ENCODE data around the gene ABTB2. TPM values are rescaled to one million over a fixed set of nuclear protein-coding genes. Genes with fewer than 3 reads are reported as not detected.

Gene ABTB2
- total and polyA plus RNA-seq, 9 of the 15 experiments (the other 6 are each of a cell fraction or from before 2014, with no cell fraction given) = 0.03 to 0.18 (median 0.12) TPM; not detected in 2

GRCh38 chr11:34358728-34359547, 1.1 kb upstream of the ABTB2 start (continued):
- TF ChIP-seq UBTF (IDR thresholded peaks at IDR 0.05; ENCODE audit: borderline replicate concordance in 1 of 2, low read depth in 2 of 2, low read length in 2 of 2) (no peak), ARID4B (CRISPR knock-in tag; IDR thresholded peaks at IDR 0.05) (no peak; the same call in 1 of the 2 replicates), TRIM25 (IDR thresholded peaks at IDR 0.05; ENCODE audit: borderline replicate concordance) (no peak), SUPT5H (IDR thresholded peaks at IDR 0.05) (no peak), ZNF57 (CRISPR knock-in tag; IDR thresholded peaks at IDR 0.05) (no peak), ETS1 (conservative IDR thresholded peaks at IDR 0.05; ENCODE audit: control insufficient read depth, low read depth, low read length) (no peak), ZNF3 (CRISPR knock-in tag; IDR thresholded peaks at IDR 0.05) (no peak), KLF13 (tag; IDR thresholded peaks at IDR 0.05; ENCODE audit: borderline replicate concordance, low read depth) (no peak), CBX5 (IDR thresholded peaks at IDR 0.05; ENCODE audit: borderline replicate concordance, low read depth) (no peak), TSC22D4 (tag; IDR thresholded peaks at IDR 0.05) (no peak), NEUROD1 (IDR thresholded peaks at IDR 0.05; ENCODE audit: borderline replicate concordance, low read depth, low read length, partially characterized antibody) (no peak), RB1 (IDR thresholded peaks at IDR 0.05; ENCODE audit: low read depth) (peak; percentile 7), SPI1 (IDR thresholded peaks at IDR 0.05; ENCODE audit: borderline replicate concordance, low read depth, low read length) (no peak), FOXK2 (conservative IDR thresholded peaks at IDR 0.05 in 1 of 2, IDR thresholded peaks at IDR 0.05 in 1 of 2; ENCODE audit: low read depth in 2 of 2) (no peak), SREBF1 (IDR thresholded peaks at IDR 0.05; ENCODE audit: borderline replicate concordance, low read depth, low read length) (no peak)

Measured in K562 (cell line).